ENCODE results near the gene LINGO4. TPM values are rescaled to one million over a fixed set of nuclear protein-coding genes. Genes with fewer than 3 reads are reported as not detected.

Gene LINGO4
- total RNA-seq, 1 donor from 2014 or later: not detected

DNA sequence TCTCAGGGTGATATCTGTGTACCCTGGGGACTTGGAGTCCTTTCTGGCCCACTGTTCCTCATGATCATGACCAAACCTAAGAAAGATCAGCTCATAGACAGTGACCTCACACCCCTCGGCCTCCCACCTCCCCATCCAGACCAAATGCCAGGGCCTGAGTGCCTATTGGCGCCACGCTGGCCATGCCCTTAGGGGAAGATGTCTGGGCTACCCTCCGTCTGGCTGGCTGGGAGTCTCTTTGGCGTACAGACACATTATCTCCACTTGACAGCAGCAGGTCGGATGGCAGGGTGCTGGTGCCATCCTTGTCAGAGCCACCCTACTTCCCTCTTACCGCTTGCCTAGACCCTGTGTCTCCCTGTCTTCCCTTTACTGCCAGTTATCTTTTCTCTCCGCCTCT, 18.0 kb upstream of the LINGO4 start:
- no peak overlapping the region for H3K27ac Mint-ChIP-seq (ENCODE audit: unreplicated experiment)
- TF ChIP-seq, protein P1, sequence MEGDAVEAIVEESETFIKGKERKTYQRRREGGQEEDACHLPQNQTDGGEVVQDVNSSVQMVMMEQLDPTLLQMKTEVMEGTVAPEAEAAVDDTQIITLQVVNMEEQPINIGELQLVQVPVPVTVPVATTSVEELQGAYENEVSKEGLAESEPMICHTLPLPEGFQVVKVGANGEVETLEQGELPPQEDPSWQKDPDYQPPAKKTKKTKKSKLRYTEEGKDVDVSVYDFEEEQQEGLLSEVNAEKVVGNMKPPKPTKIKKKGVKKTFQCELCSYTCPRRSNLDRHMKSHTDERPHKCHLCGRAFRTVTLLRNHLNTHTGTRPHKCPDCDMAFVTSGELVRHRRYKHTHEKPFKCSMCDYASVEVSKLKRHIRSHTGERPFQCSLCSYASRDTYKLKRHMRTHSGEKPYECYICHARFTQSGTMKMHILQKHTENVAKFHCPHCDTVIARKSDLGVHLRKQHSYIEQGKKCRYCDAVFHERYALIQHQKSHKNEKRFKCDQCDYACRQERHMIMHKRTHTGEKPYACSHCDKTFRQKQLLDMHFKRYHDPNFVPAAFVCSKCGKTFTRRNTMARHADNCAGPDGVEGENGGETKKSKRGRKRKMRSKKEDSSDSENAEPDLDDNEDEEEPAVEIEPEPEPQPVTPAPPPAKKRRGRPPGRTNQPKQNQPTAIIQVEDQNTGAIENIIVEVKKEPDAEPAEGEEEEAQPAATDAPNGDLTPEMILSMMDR (IDR thresholded peaks at IDR 0.05): no peak
- peaks cover 11% of the 10 kb centered on the region for H3K27me3 Mint-ChIP-seq (ENCODE audit: unreplicated experiment)
- H3K4me1 Mint-ChIP-seq (ENCODE audit: unreplicated experiment): no peaks in the 10 kb centered on the region
- no peaks in the 10 kb centered on the region for H3K9me3 Mint-ChIP-seq (ENCODE audit: unreplicated experiment)
- no peak for DNase-seq (ENCODE audit: extremely low spot score, unreplicated experiment)
- H3K4me3 Mint-ChIP-seq (ENCODE audit: unreplicated experiment): no peak overlapping the region
- H3K36me3 Mint-ChIP-seq (ENCODE audit: unreplicated experiment): no peaks in the 10 kb centered on the region

DNA sequence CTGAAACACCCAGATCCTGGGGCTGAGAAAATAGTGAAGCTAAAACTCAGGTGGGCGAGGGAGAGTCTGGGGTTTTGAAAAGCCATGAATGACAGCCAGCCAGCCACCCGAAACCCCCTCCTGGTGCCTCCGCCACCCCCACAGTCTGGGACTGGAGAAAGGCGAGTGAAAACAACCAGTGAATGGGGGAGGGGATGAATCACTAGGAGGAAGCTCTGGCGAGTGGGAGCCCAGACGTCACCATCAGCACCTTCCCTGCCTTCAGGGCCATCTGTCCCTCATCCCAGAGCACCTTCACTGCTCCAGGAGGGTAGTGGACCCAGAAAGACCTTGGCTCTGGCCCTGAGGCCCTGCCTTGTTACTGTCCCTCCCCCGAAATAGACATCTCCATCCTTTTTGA, 17.2 kb upstream of the LINGO4 start:
- H3K36me3 Mint-ChIP-seq (ENCODE audit: unreplicated experiment): no peaks in the 10 kb centered on the region
- H3K9me3 Mint-ChIP-seq (ENCODE audit: unreplicated experiment): no peaks in the 10 kb centered on the region
- H3K4me1 Mint-ChIP-seq (ENCODE audit: unreplicated experiment): no peaks in the 10 kb centered on the region
- DNase-seq (ENCODE audit: extremely low spot score, unreplicated experiment): no peak
- H3K4me3 Mint-ChIP-seq (ENCODE audit: unreplicated experiment): no peak overlapping the region
- peaks cover 11% of the 10 kb centered on the region for H3K27me3 Mint-ChIP-seq (ENCODE audit: unreplicated experiment)
- TF ChIP-seq, protein P1 (IDR thresholded peaks at IDR 0.05): no peak
- no peak overlapping the region for H3K27ac Mint-ChIP-seq (ENCODE audit: unreplicated experiment)

DNA sequence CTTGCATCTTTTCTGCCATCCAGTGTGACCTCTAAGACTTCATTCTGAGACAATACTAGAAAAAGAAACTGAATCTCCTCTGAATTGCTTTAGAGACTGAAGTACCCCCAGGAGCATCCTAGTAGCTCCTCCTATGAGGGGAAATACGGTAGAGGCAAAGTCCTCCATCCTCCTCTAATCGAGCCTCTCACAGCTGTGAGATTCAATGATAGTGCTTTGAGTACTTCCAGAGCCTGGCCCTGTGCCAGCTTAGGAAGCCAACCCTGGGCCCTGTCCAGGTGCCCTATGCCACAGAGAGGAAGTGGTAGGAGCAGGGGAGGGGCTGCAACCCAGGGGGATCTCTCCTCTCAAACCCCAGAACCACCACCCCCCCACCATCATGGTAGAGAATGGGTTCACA, 15.7 kb upstream of the LINGO4 start:
- Mint-ChIP-seq H3K4me3 (ENCODE audit: unreplicated experiment) (no peak overlapping the region), H3K27ac (ENCODE audit: unreplicated experiment) (no peak overlapping the region), H3K4me1 (ENCODE audit: unreplicated experiment) (no peaks in the 10 kb centered on the region), H3K36me3 (ENCODE audit: unreplicated experiment) (no peaks in the 10 kb centered on the region), H3K27me3 (ENCODE audit: unreplicated experiment) (peaks cover 14% of the 10 kb centered on the region), H3K9me3 (ENCODE audit: unreplicated experiment) (no peaks in the 10 kb centered on the region)
- TF ChIP-seq, protein P1 (IDR thresholded peaks at IDR 0.05): no peak
- no peak for DNase-seq (ENCODE audit: extremely low spot score, unreplicated experiment)

GRCh38 chr1:151819976-151820623, 14.9 kb upstream of the LINGO4 start:
- H3K4me1 Mint-ChIP-seq (ENCODE audit: unreplicated experiment): no peaks in the 10 kb centered on the region
- H3K4me3 Mint-ChIP-seq (ENCODE audit: unreplicated experiment): no peak overlapping the region
- no peak for DNase-seq (ENCODE audit: extremely low spot score, unreplicated experiment)
- TF ChIP-seq, protein P1 (IDR thresholded peaks at IDR 0.05): no peak
- H3K27me3 Mint-ChIP-seq (ENCODE audit: unreplicated experiment): peaks cover 7% of the 10 kb centered on the region
- no peak overlapping the region for H3K27ac Mint-ChIP-seq (ENCODE audit: unreplicated experiment)
- H3K36me3 Mint-ChIP-seq (ENCODE audit: unreplicated experiment): no peaks in the 10 kb centered on the region
- no peaks in the 10 kb centered on the region for H3K9me3 Mint-ChIP-seq (ENCODE audit: unreplicated experiment)

GRCh38 chr1:151819227-151819835, 14.1 kb upstream of the LINGO4 start:
- no peaks in the 10 kb centered on the region for H3K9me3 Mint-ChIP-seq (ENCODE audit: unreplicated experiment)
- TF ChIP-seq, protein P1 (IDR thresholded peaks at IDR 0.05): no peak
- no peak overlapping the region for H3K4me3 Mint-ChIP-seq (ENCODE audit: unreplicated experiment)
- no peak for DNase-seq (ENCODE audit: extremely low spot score, unreplicated experiment)
- H3K36me3 Mint-ChIP-seq (ENCODE audit: unreplicated experiment): no peaks in the 10 kb centered on the region
- peaks cover 5% of the 10 kb centered on the region for H3K27me3 Mint-ChIP-seq (ENCODE audit: unreplicated experiment)
- no peaks in the 10 kb centered on the region for H3K4me1 Mint-ChIP-seq (ENCODE audit: unreplicated experiment)
- no peak overlapping the region for H3K27ac Mint-ChIP-seq (ENCODE audit: unreplicated experiment)

All from osteocyte (in vitro differentiated cells).